Measurements from ENCODE around the gene TP53I3.

GRCh38 chr2:24046599-24046929, 38.1 kb downstream of the TP53I3 start:
- TF ChIP-seq CTCF (IDR thresholded peaks at IDR 0.05; ENCODE audit: low read depth, low read length) (no peak), POLR2A (IDR thresholded peaks at IDR 0.05; ENCODE audit: extremely low read depth, insufficient read length) (no peak)
- TF ChIP-seq, protein P1, sequence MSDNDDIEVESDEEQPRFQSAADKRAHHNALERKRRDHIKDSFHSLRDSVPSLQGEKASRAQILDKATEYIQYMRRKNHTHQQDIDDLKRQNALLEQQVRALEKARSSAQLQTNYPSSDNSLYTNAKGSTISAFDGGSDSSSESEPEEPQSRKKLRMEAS (IDR thresholded peaks at IDR 0.05; ENCODE audit: low read depth, low read length) = no peak

Measured in NB4 (cell line).